HL-60 (cell line): Measurements from ENCODE around the gene DRD4.

ENCODE experiments used
- CTCF ChIP-seq: IDR thresholded peaks from one replicate; pipeline ENCODE4 v1.5.1; 2011; ENCODE audit warnings: low read length, control low read depth, inconsistent platforms; ENCODE audit not compliant: insufficient read depth
- POLR2AphosphoS5 ChIP-seq: IDR thresholded peaks from 2 replicates; pipeline ENCODE4 v1.6.1; 2012; ENCODE audit warnings: low read depth
- REST ChIP-seq: IDR thresholded peaks from 2 replicates; pipeline ENCODE4 v1.6.1; 2012; ENCODE audit warnings: low read depth; ENCODE audit not compliant: insufficient replicate concordance

- no peak for TF ChIP-seq CTCF
- TF ChIP-seq REST, result no peak
- TF ChIP-seq POLR2AphosphoS5, result no peak
These were observed 10.4 kb upstream of the DRD4 start, which contains the start of gene SCT for GRCh38 chr11:626475-627307.
